Measurements from ENCODE around the gene NRM. TPM values are rescaled to one million over a fixed set of nuclear protein-coding genes. Genes with fewer than 3 reads are reported as not detected.

NRM gene, protein sequence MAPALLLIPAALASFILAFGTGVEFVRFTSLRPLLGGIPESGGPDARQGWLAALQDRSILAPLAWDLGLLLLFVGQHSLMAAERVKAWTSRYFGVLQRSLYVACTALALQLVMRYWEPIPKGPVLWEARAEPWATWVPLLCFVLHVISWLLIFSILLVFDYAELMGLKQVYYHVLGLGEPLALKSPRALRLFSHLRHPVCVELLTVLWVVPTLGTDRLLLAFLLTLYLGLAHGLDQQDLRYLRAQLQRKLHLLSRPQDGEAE
- 1.4 and 1.7 TPM in 2 replicates for total RNA-seq

DNA sequence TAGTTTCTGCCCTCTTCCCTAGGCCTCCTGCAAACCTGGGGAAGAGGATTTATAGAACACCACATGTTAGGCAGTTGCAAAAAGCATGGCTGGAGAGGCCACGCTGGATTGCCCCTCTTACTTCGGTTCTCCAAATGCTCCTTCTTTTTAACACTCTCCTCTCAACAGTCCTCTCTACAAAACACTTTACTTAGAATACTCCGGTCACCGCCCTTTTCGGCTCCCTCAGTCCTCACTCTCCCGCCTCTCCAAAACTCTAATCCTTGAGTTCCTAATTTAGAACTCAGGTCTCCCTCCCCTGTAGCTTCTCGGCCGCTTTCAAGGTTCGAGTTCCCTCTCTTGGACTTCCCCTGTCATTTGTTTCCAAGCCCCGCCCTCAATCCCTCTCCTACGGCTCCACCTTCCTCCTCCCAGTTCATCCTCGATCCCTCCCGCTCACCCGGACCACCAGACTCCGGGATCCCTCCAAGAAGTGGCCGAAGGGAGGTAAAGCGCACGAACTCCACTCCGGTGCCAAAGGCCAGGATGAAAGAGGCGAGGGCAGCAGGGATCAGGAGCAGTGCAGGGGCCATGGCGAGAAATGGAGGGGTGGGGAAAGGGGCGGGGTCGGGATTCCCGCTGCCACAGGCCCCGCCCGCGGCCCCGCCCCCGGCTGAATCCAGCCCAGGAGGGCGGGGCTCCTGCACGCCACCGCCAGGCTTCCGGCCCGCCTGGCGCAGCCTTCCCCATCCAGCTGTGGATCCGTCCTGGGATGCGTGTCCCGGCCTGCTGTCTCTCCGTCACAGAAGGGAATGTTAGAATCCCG, at the start of gene NRM:
Gene NRM, minus strand, starts transcription at position 582 of the 805 bp plus-strand sequence. Its CDS starts 10 bp downstream, at position 572.

DNA sequence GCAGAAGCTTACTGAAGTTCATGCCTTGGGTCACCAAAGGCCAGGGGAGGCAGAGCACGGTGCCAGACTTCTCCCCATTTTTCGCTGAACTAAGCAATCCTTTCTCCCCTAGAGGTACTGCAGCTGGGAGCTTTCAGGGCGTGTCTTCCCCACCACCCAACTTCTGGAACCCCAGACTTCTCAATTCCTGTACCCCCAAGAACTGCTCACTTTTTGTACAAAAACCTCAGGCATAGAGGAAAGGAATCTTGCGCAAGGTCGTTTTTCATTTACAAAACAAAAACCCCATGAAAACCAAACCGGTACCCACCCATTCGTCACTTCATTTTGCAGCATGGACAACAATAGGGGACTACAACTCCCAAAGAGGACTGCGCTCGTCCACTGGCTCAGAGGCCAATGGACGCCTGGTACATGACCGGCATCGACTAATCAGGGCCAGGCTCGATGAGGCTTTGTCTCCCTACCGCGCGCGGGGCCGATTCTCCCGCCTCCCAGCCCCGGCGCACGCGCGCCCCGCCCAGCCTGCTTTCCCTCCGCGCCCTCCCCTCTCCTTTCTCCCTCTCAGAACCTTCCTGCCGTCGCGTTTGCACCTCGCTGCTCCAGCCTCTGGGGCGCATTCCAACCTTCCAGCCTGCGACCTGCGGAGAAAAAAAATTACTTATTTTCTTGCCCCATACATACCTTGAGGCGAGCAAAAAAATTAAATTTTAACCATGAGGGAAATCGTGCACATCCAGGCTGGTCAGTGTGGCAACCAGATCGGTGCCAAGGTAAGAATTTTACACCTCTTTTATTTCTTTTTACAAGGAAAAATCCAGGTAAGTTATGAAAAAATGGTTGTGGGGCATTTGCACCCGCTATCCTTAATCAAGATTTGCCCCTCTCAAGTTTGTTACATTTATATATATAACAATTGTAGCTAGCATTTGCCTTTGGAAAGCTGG, 29.3 kb upstream of the NRM start, which contains the start of gene TUBB:
Gene TUBB, plus strand, starts transcription at position 562 of the 947 bp plus-strand sequence. Its CDS starts 155 bp downstream, at position 717.

DNA sequence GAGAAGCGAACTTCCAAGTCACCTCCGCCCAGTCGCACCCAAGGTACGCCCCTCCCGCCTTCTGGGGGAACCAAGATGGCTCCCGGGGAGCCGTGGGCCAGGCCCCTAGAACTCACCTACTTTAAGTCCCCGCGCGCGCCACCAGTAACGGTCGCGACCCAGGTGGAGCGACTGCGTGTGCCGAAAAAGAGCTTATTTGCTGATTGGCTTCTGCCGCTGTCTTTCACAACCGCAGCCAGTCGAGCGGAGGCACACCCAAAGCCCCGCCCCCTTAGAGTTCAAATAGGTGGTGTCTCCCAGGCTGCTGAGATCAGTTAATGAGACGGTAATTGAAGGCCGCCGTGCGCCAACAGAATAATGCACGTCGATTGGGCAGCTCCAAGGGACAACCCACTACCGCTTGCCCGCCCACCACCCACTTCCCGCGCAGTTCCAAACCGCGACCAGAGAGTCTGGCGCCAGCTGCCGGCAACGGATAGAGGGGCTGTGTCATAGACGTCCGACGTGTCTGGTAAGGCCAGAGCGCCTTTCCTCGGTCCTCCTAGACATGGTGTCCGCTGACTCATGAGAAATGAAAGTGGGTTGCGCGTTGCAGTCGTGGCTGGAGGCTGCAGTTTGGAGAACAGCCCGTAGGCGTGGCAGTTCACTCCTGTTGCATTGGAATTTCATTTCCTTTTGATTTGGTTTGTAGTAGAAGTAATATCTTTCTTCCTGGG, 26.5 kb upstream of the NRM start, which contains the start of gene MDC1:
Gene MDC1, minus strand, starts transcription at position 153 of the 716 bp plus-strand sequence. CDS start 2,106 bp downstream, outside the sequence.

DNA sequence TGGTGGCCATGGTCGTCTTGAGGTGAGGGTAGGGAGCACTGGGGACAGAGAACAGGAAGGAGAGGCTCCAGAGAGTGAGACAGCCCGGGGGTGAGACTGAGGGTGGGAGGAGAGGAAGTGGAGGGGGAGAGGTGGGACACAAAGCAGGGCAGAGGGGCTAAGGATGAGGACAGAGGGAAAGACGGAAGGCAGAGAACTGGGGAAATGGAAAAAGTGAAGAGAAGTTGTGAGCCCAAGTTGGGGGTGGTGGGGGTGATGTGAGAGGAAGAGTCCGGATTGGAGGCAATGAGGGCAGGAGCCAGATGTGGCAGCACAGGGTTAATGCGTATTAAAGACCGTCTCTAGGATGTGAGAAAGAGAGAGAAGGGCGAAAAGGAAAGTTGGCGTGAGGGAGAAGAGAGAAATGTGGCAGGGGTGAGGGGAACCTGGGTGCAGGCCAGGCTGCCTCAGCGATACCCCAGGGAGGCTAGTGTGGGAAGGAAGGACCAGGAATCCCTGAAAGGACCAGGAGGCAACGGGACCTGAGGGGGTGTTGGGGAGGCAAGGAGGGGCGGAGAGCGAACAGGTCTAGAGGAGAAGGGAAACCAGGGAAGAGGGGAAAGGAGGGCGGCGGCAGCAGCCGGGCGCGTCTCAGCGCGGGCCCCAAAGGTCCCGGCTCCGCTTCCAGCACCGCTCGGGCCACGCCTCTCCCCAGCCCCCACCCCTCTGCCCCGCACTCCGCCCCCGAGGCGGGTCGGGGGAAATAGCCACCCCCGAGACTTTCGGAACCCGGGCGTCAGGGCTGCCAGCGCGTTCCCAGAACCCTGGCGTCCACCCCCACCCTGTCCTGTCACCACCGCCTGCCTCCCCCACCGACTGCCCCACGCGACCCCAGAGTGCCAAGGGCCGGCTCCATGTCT, 4.5 kb downstream of the NRM start, which contains the start of gene PPP1R18:
Gene PPP1R18, minus strand, starts transcription at position 637 of the 899 bp plus-strand sequence. Its CDS starts 627 bp downstream, at position 10.

DNA sequence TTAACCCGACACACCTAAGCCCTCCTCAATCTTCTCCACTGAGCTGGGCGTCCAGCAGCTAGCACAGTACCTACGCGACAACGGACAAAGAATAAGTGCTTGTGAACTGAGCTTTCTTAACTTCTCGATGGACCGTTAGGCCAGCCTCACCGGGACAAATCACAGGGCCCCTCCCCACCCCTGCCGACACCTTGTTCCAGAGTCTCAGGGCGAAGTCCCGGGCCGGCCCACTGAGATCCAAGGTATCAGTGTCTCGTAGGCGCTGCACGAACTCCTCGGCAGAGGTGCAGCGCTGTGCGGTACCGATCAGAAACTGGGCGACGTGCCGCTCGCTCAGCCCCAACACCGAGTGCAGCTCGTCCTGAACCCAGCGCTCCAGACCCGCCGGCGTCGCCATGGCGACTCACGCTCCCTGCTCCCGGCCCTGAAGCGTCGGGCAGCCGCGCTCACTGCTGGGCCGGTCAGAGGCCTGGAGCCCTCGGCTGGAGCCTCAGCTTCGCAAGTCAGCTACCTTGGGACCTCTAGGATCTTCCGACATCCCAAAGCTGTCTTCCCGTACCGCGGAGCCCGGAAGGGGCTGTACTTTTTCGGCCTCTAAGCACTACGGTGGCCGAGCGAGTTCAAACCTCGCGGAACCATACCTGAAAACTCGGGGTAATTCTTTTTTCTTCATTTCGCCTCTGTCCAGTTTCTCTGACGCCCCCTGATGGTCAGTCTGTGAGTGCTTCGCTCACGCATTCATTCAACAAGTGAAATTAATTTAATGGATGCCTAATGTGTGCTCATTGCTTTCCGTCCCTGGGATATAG, 18.1 kb downstream of the NRM start, which contains the start of gene DHX16:
Gene DHX16, minus strand, starts transcription at position 562 of the 809 bp plus-strand sequence. Its CDS starts 165 bp downstream, at position 397.

DNA sequence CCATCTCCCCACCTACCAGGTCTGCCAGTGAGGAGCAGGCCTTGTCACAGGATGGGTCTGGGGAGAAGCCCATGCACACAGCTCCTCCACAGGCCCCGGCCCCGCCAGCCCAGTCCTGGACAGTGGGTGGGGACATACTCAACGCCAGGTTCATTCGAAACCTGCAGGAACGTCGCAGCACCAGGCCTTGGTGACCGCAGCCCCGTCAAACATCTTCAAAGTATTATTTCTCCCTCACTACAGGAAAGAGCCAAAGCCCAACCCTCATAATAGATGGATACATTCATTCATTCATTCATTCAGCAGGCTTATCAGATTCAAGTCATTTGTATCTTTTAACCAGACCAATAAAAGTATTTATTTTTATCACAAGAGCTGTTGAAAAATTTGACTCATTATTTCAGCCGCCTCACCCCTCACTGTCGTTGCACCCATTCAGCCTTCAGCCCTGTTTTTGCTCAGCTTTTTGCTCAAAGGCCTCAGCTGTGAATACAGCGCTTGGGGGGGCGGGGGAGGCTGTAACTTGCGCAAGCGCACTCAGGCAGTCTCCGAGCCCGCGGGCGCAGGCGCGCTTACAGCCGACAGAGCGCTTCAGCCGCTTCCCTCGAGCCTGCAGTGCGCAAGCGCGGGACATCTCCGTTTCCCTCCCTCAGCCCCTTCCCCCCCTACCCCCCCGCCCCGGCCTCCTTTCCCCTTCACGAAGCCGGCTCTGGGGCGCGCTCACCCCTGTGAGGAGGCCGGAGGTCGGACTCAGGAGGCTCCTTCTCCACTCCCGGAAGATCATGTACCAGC, 44.1 kb downstream of the NRM start, which contains the start of gene C6orf136:
Gene C6orf136, plus strand, starts transcription at position 684 of the 792 bp plus-strand sequence. Its CDS starts 99 bp downstream, at position 783.

Other genes starting within 250 kb of the NRM start
- gene HLA-E, start 201.5 kb downstream of the NRM start, total RNA-seq, result 185 and 187 TPM in 2 replicates
- 77.4 and 79.3 TPM in 2 replicates for gene GNL1, start 134.5 kb downstream of the NRM start, total RNA-seq
- 4.7 and 5.2 TPM in 2 replicates for gene PRR3, start 133.7 kb downstream of the NRM start, total RNA-seq
- gene ABCF1, start 119.5 kb downstream of the NRM start, total RNA-seq, result 37.2 and 45.9 TPM in 2 replicates
- 10.4 and 12.0 TPM in 2 replicates for gene PPP1R10, start 73.7 kb downstream of the NRM start, total RNA-seq
- 39.6 and 48.1 TPM in 2 replicates for gene MRPS18B, start 73.1 kb downstream of the NRM start, total RNA-seq
- 2.2 and 5.4 TPM in 2 replicates for gene ATAT1, start 64.1 kb downstream of the NRM start, total RNA-seq
- 2.2 and 2.7 TPM in 2 replicates for gene C6orf136, start 43.9 kb downstream of the NRM start, total RNA-seq
- 29.3 and 36.6 TPM in 2 replicates for gene DHX16, start 18.0 kb downstream of the NRM start, total RNA-seq
- 40.8 and 43.5 TPM in 2 replicates for gene PPP1R18, start 4.3 kb downstream of the NRM start, total RNA-seq
- 2.4 and 3.2 TPM in 2 replicates for gene MDC1, start 26.3 kb upstream of the NRM start, total RNA-seq
- 409 and 447 TPM in 2 replicates for gene TUBB, start 29.4 kb upstream of the NRM start, total RNA-seq
- 95.8 and 103 TPM in 2 replicates for gene FLOT1, start 51.7 kb upstream of the NRM start, total RNA-seq
- 15.0 and 16.7 TPM in 2 replicates for gene IER3, start 53.6 kb upstream of the NRM start, total RNA-seq
- gene DDR1, start 193.5 kb upstream of the NRM start, total RNA-seq, result 21.1 and 28.9 TPM in 2 replicates
- gene GTF2H4, start 217.2 kb upstream of the NRM start, total RNA-seq, result 10.3 and 10.6 TPM in 2 replicates
- gene VARS2, start 223.3 kb upstream of the NRM start, total RNA-seq, result 13.4 and 14.9 TPM in 2 replicates
- gene SFTA2, start 241.2 kb upstream of the NRM start, total RNA-seq, result not detected in 2 replicates
- not detected in 2 replicates for gene MUCL3, start 250.0 kb upstream of the NRM start, total RNA-seq